ENCODE data around the gene TOMM40. TPM values are rescaled to one million over a fixed set of nuclear protein-coding genes. Genes with fewer than 3 reads are reported as not detected.
"Not testable (repeated sequence)": the region's sequence is repeated elsewhere in the genome, so short reads cannot be mapped to it uniquely, and the experiment has no call there.

TOMM40 gene
- total RNA-seq, 4 donors from 2014 or later, result 32.6 to 45.7 (median 37.5) TPM

DNA sequence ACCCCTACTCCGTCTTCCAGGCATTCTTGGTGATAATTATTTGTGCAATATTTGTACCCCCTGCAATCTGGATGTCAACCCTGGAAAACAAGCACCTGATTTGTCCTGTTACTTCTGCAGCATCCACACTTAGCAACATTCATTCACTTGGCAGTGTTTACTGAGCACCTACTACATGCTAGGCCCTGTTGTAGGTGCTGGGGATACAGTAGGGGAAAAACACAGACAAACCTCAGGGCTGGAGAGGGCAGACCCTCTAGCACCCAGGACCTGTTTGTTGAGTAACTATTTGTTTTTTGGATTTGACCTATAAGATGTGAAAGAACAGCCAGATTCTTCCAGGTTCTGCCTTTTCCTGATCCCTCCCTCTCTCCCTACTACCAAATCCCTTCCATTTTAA is 35.4 kb upstream of the TOMM40 start:
- Histone ChIP-seq H3K27ac (no peak overlapping the region), H3K36me3 (no peaks in the 10 kb centered on the region), H3K4me1 (no peaks in the 10 kb centered on the region), H3K4me3 (no peak overlapping the region), H3K27me3 (no peaks in the 10 kb centered on the region), H3K9me3 (no peaks in the 10 kb centered on the region)
- TF ChIP-seq, protein P1, sequence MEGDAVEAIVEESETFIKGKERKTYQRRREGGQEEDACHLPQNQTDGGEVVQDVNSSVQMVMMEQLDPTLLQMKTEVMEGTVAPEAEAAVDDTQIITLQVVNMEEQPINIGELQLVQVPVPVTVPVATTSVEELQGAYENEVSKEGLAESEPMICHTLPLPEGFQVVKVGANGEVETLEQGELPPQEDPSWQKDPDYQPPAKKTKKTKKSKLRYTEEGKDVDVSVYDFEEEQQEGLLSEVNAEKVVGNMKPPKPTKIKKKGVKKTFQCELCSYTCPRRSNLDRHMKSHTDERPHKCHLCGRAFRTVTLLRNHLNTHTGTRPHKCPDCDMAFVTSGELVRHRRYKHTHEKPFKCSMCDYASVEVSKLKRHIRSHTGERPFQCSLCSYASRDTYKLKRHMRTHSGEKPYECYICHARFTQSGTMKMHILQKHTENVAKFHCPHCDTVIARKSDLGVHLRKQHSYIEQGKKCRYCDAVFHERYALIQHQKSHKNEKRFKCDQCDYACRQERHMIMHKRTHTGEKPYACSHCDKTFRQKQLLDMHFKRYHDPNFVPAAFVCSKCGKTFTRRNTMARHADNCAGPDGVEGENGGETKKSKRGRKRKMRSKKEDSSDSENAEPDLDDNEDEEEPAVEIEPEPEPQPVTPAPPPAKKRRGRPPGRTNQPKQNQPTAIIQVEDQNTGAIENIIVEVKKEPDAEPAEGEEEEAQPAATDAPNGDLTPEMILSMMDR (IDR thresholded peaks at IDR 0.05), result no peak
- no peak for TF ChIP-seq POLR2A (IDR thresholded peaks at IDR 0.05)
- DNase-seq, result no peak

DNA sequence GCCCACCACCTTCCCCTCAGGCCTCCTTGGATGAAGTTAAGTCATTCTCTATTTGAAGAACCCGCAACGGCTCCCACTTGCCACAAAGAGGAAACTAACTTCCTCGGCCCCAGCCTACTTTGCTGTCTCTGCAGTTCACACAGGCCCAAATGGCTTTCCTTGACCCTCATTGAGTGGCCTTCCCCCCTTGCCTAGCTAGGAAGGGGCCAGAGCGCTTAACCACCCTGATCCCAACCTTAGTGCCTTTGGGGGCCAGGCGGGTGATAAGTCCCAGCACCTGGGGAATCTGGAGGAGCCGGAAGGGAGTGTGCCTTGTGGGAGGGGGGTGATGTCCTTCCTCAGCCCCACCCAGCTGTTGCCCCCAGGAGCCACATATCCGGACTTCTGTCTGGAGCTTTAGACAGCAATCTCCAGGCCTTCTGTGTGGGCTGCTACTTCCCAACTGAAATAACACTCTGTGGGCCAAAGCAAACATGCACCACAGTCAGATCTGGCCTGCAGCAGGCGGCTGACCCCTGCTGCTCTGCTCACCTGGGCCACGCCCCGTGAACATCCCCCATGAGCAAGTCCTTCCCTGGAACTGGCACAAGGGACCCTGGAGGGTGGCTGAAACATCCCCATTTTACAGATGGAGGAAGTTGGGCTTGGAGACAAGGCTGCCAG is 34.5 kb upstream of the TOMM40 start:
- Histone ChIP-seq H3K4me3 (no peak overlapping the region), H3K27ac (peak overlapping the region in 1 of 4 donors; percentile 49), H3K4me1 (no peaks in the 10 kb centered on the region), H3K27me3 (no peaks in the 10 kb centered on the region), H3K9me3 (no peaks in the 10 kb centered on the region), H3K36me3 (no peaks in the 10 kb centered on the region)
- TF ChIP-seq, protein P1 (IDR thresholded peaks at IDR 0.05), result no peak
- TF ChIP-seq POLR2A (IDR thresholded peaks at IDR 0.05), result no peak
- DNase-seq, result no peak

DNA sequence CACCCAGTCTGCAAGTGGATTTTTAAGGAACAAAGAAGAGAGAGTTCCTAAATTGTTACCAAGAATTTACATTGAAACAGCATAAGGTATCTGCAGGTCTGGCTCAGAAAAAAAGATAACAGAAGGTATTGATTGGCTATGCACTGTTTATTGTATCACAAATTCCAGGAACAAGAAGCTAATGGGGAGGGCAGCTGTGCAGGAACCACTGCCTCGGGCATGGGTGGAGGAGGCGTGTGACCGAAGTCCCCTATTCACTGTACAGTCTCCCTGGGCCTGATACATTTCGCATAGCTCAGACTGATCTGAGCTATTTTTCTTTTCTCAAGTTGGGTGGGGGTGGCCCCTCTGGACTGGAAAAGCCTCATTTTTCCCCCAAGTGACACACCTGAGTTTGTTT is 33.2 kb upstream of the TOMM40 start:
- Histone ChIP-seq H3K27ac (no peak overlapping the region), H3K9me3 (no peaks in the 10 kb centered on the region), H3K27me3 (no peaks in the 10 kb centered on the region), H3K4me3 (no peak overlapping the region), H3K36me3 (no peaks in the 10 kb centered on the region), H3K4me1 (no peaks in the 10 kb centered on the region)
- TF ChIP-seq POLR2A (IDR thresholded peaks at IDR 0.05), result no peak
- TF ChIP-seq, protein P1 (IDR thresholded peaks at IDR 0.05), result no peak
- no peak for DNase-seq

DNA sequence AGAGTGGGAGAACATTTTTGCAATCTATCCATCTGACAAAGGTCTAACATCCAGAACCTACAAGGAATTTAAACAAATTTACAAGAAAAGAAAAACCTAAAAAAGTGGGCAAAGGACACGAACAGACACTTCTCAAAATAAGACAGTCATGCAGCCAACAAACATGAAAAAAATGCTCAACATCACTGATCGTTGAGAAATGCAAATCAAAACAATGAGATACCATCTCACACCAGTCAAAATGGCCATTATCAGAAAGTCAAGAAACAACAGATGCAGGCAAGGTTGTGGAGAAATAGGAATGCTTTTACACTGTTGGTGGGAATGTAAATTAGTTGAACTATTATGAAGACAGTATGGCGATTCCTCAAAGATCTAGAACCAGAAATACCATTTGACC is 29.5 kb upstream of the TOMM40 start:
- not testable (repeated sequence) for H3K4me3 ChIP-seq, H3K9me3 ChIP-seq, H3K27ac ChIP-seq, H3K4me1 ChIP-seq, H3K27me3 ChIP-seq, DNase-seq
- peaks cover 0 to 17% (median 0%) of the 10 kb centered on the region in 3 donors for H3K36me3 ChIP-seq

DNA sequence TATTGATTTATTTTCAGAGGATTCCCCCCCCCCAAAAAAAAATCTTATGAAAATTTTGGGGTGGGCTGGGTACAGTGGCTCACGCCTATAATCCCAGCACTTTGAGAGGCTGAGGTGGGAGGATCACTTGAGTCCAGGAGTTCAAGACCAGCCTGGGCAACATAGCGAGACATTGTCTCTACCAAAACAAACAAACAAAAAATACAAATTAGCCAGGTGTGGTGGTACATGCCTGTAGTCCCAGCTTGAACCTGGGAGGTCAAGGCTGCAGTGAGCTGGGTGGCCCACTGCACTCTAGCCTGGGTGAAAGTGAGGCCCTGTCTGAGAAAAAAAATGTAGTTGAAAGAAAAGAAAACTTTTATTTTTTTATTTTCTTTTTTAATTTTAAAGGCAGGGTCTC is 27.1 kb upstream of the TOMM40 start:
- TF ChIP-seq, protein P1 (IDR thresholded peaks at IDR 0.05), result no peak
- no peak for TF ChIP-seq POLR2A (IDR thresholded peaks at IDR 0.05)
- no peak overlapping the region for H3K27ac ChIP-seq
- no peaks in the 10 kb centered on the region for H3K4me1 ChIP-seq
- no peak for DNase-seq
- no peaks in the 10 kb centered on the region for H3K27me3 ChIP-seq
- peaks cover 0 to 26% (median 0%) of the 10 kb centered on the region in 3 donors for H3K36me3 ChIP-seq
- no peaks in the 10 kb centered on the region for H3K9me3 ChIP-seq
- H3K4me3 ChIP-seq, result no peak overlapping the region

DNA sequence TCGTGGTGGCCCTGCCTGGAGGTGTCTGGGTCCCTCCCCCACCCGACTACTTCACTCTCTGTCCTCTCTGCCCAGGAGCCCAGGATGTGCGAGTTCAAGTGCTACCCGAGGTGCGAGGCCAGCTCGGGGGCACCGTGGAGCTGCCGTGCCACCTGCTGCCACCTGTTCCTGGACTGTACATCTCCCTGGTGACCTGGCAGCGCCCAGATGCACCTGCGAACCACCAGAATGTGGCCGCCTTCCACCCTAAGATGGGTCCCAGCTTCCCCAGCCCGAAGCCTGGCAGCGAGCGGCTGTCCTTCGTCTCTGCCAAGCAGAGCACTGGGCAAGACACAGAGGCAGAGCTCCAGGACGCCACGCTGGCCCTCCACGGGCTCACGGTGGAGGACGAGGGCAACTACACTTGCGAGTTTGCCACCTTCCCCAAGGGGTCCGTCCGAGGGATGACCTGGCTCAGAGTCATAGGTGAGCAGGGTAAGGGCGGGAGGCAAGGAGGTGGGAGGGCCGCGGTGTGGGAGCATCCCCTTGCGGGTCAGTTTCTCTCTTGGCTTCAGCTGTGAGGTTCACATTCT is 25.8 kb upstream of the TOMM40 start:
- no peak overlapping the region for H3K27ac ChIP-seq
- DNase-seq, result no peak
- peaks cover 0 to 26% (median 0%) of the 10 kb centered on the region in 3 donors for H3K36me3 ChIP-seq
- no peaks in the 10 kb centered on the region for H3K9me3 ChIP-seq
- no peaks in the 10 kb centered on the region for H3K27me3 ChIP-seq
- TF ChIP-seq, protein P1 (IDR thresholded peaks at IDR 0.05), result no peak
- H3K4me3 ChIP-seq, result no peak overlapping the region
- peaks cover 0 to 5% (median 0%) of the 10 kb centered on the region in 4 donors for H3K4me1 ChIP-seq

Data from Peyer's patch (tissue), 4 donors.